Panc1 (cell line): ENCODE data around the gene OR12D3. TPM values are rescaled to one million over a fixed set of nuclear protein-coding genes. Genes with fewer than 3 reads are reported as not detected.

Experiments
- ATAC-seq: fragments of 200-7000 bp; cut with Tn5 transposase; 2 replicates; pipeline ENCODE4 v1.9.1; 2020; ENCODE audit warnings: mild to moderate bottlenecking, moderate library complexity
- BruUV-seq: library from RNA; stranded (reverse); fragments of 400-500 nt; replicated peaks from 2 replicates; lab custom pipeline; 2021; lab: Mats Ljungman, UMichigan
- CTCF ChIA-PET: fragments of 300-600 bp; sonication (Branson Sonifier 250); formaldehyde crosslinking; loops from one replicate; lab custom pipeline; 2022; ENCODE audit warnings: antibody characterized with exemption; lab: Charles Lee
- POLR2A ChIA-PET: fragments of 300-600 bp; sonication (Branson Sonifier 250); formaldehyde crosslinking; loops from one replicate; lab custom pipeline; 2022; ENCODE audit warnings: antibody characterized with exemption; lab: Charles Lee
- DNase-seq: peaks from one replicate; pipeline ENCODE4 v3.0.0-alpha.2; 2010; ENCODE audit warnings: low read depth, low spot score
- H3K27ac ChIP-seq: 2 replicates; pipeline ENCODE4 v1.5.1; 2011; ENCODE audit warnings: mild to moderate bottlenecking, low read length, inconsistent platforms
- H3K27me3 ChIP-seq: fragments of 200-500 bp; sonication (Bioruptor generic); 2 replicates; pipeline ENCODE4 v1.6.0; 2014; ENCODE audit warnings: low read length, inconsistent platforms; ENCODE audit not compliant: control insufficient read depth, insufficient read depth
- H3K36me3 ChIP-seq: fragments of 200-500 bp; sonication (Bioruptor generic); 2 replicates; pipeline ENCODE4 v1.5.1; 2014; ENCODE audit warnings: inconsistent platforms, mild to moderate bottlenecking, low read length, moderate library complexity; ENCODE audit not compliant: control insufficient read depth, insufficient read depth
- H3K4me1 ChIP-seq: 2 replicates; pipeline ENCODE4 v1.5.1; 2011; ENCODE audit warnings: inconsistent platforms, mild to moderate bottlenecking, low read length, moderate library complexity; ENCODE audit not compliant: control insufficient read depth, insufficient read depth
- H3K4me3 ChIP-seq, 2 experiments: 2 replicates each; pipeline ENCODE4 v1.5.1; 2011 to 2012; ENCODE audit warnings: low read depth in 2 of 2, low read length in 2 of 2, mild to moderate bottlenecking in 2 of 2, inconsistent platforms in 1 of 2, moderate library complexity in 1 of 2
- H3K9me3 ChIP-seq: fragments of 200-500 bp; sonication (Bioruptor generic); 2 replicates; pipeline ENCODE4 v1.5.1; 2014; ENCODE audit warnings: low read depth, mild to moderate bottlenecking, inconsistent platforms, low read length, moderate library complexity; ENCODE audit not compliant: control insufficient read depth, insufficient read depth
- POLR2AphosphoS5 ChIP-seq: IDR thresholded peaks from 2 replicates; pipeline ENCODE4 v1.6.1; 2012; ENCODE audit warnings: mild to moderate bottlenecking, low read depth, low read length, moderate library complexity
- SIN3A ChIP-seq: IDR thresholded peaks from 2 replicates; pipeline ENCODE4 v1.6.1; 2012; ENCODE audit warnings: low read depth, mild to moderate bottlenecking, low read length, moderate library complexity, borderline replicate concordance; ENCODE audit not compliant: insufficient read depth
- TCF7L2 ChIP-seq: IDR thresholded peaks from 2 replicates; pipeline ENCODE4 v1.6.1; 2011; ENCODE audit warnings: mild to moderate bottlenecking, low read depth, low read length, inconsistent platforms
- in situ Hi-C: cut with HindIII; loops from 2 replicates; pipeline ENCODE4 v1.10.0; 2016; ENCODE audit warnings: low sequenced_read_pairs, low pct_unique_long_range_greater_than_20kb
- intact Hi-C: fragments of 100-400 bp; cut with micrococcal nuclease; formaldehyde crosslinking; loops from one replicate; pipeline ENCODE4 v1.10.0; 2022; ENCODE audit not compliant: unreplicated experiment
- total RNA-seq: library from RNA; stranded (reverse); gene quantifications from one replicate; pipeline ENCODE4 v1.2.1, GENCODE V29; 2021; ENCODE audit not compliant: unreplicated experiment
- TF ChIP-seq, protein P1 (sequence below), 2 experiments: IDR thresholded peaks; 2 replicates each; pipeline ENCODE4 v1.6.1; 2011 to 2012; ENCODE audit warnings: low read depth in 2 of 2, control low read depth in 1 of 2, low read length in 1 of 2, mild to moderate bottlenecking in 1 of 2, moderate library complexity in 1 of 2; ENCODE audit not compliant: insufficient read depth in 1 of 2
- TF ChIP-seq, protein P2 (sequence below): fragments of 450-650 bp; IDR thresholded peaks from 2 replicates; pipeline ENCODE4 v1.5.1; 2017; ENCODE audit warnings: mild to moderate bottlenecking

Gene OR12D3
- total RNA-seq, 1 experiment from 2014 or later: not detected

DNA sequence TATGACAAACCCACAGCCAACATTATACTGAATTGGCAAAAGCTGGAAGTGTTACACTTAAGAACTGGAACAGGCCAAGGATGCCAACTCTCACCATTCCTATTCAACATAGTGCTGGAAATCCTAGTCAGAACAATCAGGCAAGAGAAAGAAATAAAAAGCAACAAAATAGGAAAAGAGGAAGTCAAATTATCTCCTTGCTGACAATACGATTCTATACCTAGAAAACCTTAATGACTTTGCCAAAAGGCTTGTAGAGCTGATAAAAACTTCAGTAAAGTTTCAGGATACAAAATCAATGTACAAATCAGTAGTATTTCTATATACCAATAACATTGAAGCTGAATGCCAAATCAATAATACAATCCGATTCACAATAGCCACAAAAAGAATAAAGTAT, 38.8 kb downstream of the OR12D3 start:
- in situ Hi-C loops (no loop called here), intact Hi-C loops (no loop called here)
- no peak for ATAC-seq
- DNase-seq: no peak
- no peaks in the 10 kb centered on the region for H3K9me3 ChIP-seq
- POLR2A ChIA-PET: no interaction called here
- CTCF ChIA-PET: no interaction called here
- no peaks in the 10 kb centered on the region for H3K27me3 ChIP-seq
- BruUV-seq: no TSS peak
- no peaks in the 10 kb centered on the region for H3K36me3 ChIP-seq
- no peak overlapping the region for H3K4me3 ChIP-seq
- H3K4me1 ChIP-seq: no peaks in the 10 kb centered on the region
- no peak for TF ChIP-seq POLR2AphosphoS5
- TF ChIP-seq SIN3A: no peak
- TF ChIP-seq, protein P1, sequence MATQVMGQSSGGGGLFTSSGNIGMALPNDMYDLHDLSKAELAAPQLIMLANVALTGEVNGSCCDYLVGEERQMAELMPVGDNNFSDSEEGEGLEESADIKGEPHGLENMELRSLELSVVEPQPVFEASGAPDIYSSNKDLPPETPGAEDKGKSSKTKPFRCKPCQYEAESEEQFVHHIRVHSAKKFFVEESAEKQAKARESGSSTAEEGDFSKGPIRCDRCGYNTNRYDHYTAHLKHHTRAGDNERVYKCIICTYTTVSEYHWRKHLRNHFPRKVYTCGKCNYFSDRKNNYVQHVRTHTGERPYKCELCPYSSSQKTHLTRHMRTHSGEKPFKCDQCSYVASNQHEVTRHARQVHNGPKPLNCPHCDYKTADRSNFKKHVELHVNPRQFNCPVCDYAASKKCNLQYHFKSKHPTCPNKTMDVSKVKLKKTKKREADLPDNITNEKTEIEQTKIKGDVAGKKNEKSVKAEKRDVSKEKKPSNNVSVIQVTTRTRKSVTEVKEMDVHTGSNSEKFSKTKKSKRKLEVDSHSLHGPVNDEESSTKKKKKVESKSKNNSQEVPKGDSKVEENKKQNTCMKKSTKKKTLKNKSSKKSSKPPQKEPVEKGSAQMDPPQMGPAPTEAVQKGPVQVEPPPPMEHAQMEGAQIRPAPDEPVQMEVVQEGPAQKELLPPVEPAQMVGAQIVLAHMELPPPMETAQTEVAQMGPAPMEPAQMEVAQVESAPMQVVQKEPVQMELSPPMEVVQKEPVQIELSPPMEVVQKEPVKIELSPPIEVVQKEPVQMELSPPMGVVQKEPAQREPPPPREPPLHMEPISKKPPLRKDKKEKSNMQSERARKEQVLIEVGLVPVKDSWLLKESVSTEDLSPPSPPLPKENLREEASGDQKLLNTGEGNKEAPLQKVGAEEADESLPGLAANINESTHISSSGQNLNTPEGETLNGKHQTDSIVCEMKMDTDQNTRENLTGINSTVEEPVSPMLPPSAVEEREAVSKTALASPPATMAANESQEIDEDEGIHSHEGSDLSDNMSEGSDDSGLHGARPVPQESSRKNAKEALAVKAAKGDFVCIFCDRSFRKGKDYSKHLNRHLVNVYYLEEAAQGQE (IDR thresholded peaks at IDR 0.05; ENCODE audit: insufficient read depth in 1 of 2, low read depth in 2 of 2, low read length in 1 of 2): no peak
- TF ChIP-seq TCF7L2: no peak
- TF ChIP-seq, protein P2, sequence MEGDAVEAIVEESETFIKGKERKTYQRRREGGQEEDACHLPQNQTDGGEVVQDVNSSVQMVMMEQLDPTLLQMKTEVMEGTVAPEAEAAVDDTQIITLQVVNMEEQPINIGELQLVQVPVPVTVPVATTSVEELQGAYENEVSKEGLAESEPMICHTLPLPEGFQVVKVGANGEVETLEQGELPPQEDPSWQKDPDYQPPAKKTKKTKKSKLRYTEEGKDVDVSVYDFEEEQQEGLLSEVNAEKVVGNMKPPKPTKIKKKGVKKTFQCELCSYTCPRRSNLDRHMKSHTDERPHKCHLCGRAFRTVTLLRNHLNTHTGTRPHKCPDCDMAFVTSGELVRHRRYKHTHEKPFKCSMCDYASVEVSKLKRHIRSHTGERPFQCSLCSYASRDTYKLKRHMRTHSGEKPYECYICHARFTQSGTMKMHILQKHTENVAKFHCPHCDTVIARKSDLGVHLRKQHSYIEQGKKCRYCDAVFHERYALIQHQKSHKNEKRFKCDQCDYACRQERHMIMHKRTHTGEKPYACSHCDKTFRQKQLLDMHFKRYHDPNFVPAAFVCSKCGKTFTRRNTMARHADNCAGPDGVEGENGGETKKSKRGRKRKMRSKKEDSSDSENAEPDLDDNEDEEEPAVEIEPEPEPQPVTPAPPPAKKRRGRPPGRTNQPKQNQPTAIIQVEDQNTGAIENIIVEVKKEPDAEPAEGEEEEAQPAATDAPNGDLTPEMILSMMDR: no peak
- no peak overlapping the region for H3K27ac ChIP-seq

DNA sequence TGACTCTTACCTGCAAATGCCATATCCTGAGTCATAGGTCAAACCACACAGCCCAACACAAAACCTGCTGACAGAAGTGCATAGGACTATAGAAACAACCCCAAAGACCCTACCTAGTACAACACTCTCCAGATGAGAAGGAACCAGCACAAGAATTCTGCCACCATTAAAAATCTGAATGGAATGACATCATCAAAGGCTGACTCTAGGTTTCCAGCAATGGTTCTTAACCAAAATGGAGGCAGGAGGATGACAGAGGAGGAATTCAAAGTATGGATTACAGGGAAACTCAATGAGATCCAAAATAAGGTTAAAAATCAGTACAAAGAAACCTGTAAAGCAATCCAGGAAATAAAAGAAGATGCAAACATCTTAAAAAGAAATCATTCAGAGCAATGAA, 42.4 kb downstream of the OR12D3 start:
- Histone ChIP-seq H3K9me3 (no peaks in the 10 kb centered on the region), H3K27ac (no peak overlapping the region), H3K4me3 (no peak overlapping the region), H3K27me3 (no peaks in the 10 kb centered on the region), H3K4me1 (no peaks in the 10 kb centered on the region), H3K36me3 (no peaks in the 10 kb centered on the region)
- DNase-seq: no peak
- intact Hi-C loops (no loop called here), in situ Hi-C loops (no loop called here)
- ATAC-seq: no peak
- no TSS peak for BruUV-seq
- CTCF ChIA-PET: no interaction called here
- POLR2A ChIA-PET: no interaction called here
- TF ChIP-seq SIN3A (no peak), POLR2AphosphoS5 (no peak)
- TF ChIP-seq, protein P2: no peak
